ENCODE data around the gene DEXI.

DNA sequence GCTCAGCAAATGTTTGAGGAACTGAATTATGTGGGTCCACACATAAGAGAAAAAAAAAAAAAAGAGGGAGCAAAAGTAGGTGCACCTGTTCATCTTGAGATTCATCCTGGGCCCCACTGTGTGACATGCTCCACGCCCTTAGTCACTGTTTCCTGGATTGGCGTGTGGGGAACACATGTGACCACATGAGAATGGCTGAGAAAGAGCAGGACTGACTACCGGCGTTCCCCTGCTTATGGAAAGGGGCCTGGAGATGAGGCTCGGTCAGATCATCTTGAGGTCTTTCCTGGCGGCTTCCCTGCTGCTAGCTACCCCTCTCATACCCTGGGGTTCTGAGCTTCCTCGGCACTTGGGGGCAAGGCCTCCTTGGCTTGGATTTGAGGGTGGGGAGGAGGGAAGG is 3.9 kb downstream of the DEXI start:
- TF ChIP-seq, protein P1, sequence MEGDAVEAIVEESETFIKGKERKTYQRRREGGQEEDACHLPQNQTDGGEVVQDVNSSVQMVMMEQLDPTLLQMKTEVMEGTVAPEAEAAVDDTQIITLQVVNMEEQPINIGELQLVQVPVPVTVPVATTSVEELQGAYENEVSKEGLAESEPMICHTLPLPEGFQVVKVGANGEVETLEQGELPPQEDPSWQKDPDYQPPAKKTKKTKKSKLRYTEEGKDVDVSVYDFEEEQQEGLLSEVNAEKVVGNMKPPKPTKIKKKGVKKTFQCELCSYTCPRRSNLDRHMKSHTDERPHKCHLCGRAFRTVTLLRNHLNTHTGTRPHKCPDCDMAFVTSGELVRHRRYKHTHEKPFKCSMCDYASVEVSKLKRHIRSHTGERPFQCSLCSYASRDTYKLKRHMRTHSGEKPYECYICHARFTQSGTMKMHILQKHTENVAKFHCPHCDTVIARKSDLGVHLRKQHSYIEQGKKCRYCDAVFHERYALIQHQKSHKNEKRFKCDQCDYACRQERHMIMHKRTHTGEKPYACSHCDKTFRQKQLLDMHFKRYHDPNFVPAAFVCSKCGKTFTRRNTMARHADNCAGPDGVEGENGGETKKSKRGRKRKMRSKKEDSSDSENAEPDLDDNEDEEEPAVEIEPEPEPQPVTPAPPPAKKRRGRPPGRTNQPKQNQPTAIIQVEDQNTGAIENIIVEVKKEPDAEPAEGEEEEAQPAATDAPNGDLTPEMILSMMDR (IDR thresholded peaks at IDR 0.05) = no peak
- no peak for TF ChIP-seq POLR2AphosphoS5 (IDR thresholded peaks at IDR 0.05)
